Upper lobe of left lung (tissue), 4 donors: ENCODE data around the gene LRGUK.

ENCODE experiments used
- CTCF ChIP-seq, 6 experiments: fragments of 450-650 bp in 4 of 6; fragments of 200-600 bp in 2 of 6; sonication (generic) in 2 of 6; IDR thresholded peaks; one replicate each; pipeline ENCODE4 v1.5.1; 2016 to 2019; ENCODE audit warnings: antibody characterized with exemption in 6 of 6
- EP300 ChIP-seq, 4 donors: sonication (generic); formaldehyde crosslinking; IDR thresholded peaks; one replicate each; pipeline ENCODE4 v1.5.1; 2017; ENCODE audit warnings: antibody characterized with exemption in 4 of 4, control low read depth in 2 of 4

GRCh38 chr7:134186801-134187200 lies 59.7 kb downstream of the LRGUK start:
- TF ChIP-seq CTCF (IDR thresholded peaks at IDR 0.05) = no peak
- no peak for TF ChIP-seq EP300 (IDR thresholded peaks at IDR 0.05)
